Chondrocyte (in vitro differentiated cells): Measurements from ENCODE around the gene TMIGD3. TPM values are rescaled to one million over a fixed set of nuclear protein-coding genes. Genes with fewer than 3 reads are reported as not detected.

Source experiments
- DNase-seq: peaks from one replicate; pipeline ENCODE4 v3.0.0; 2021; ENCODE audit warnings: mixed read lengths, low spot score
- H3K27ac Mint-ChIP-seq: one replicate; pipeline ENCODE4 v1.8.0; 2021; ENCODE audit warnings: mild to moderate bottlenecking, moderate library complexity, mixed read lengths; ENCODE audit not compliant: unreplicated experiment
- H3K27me3 Mint-ChIP-seq: 2 replicates; pipeline ENCODE4 v1.8.0; 2021; ENCODE audit warnings: low read depth, mixed read lengths
- H3K36me3 Mint-ChIP-seq: 2 replicates; pipeline ENCODE4 v1.8.0; 2021; ENCODE audit warnings: low read depth, mixed read lengths
- H3K4me1 Mint-ChIP-seq: 2 replicates; pipeline ENCODE4 v1.8.0; 2021; ENCODE audit warnings: low read depth, mild to moderate bottlenecking, mixed read lengths
- H3K4me3 Mint-ChIP-seq: one replicate; pipeline ENCODE4 v1.8.0; 2021; ENCODE audit warnings: mild to moderate bottlenecking, moderate library complexity, mixed read lengths; ENCODE audit not compliant: unreplicated experiment
- H3K9me3 Mint-ChIP-seq: 2 replicates; pipeline ENCODE4 v1.8.0; 2021; ENCODE audit warnings: low read depth, mixed read lengths
- CTCF ChIP-seq: fragments of 200-600 bp; sonication (generic); IDR thresholded peaks from 2 replicates; pipeline ENCODE4 v1.5.0; 2021; ENCODE audit warnings: antibody characterized with exemption, mild to moderate bottlenecking, moderate library complexity
- total RNA-seq: library from RNA; stranded (reverse); gene quantifications from 3 replicates; pipeline ENCODE4 v1.2.1, GENCODE V29; 2021

Gene TMIGD3
- total RNA-seq, 1 donor from 2014 or later, result not detected

GRCh38 chr1:111520053-111520452 lies 16.6 kb upstream of the TMIGD3 start:
- Mint-ChIP-seq H3K4me3 (no peak overlapping the region), H3K27ac (no peak overlapping the region), H3K36me3 (peaks cover 2% of the 10 kb centered on the region), H3K4me1 (no peaks in the 10 kb centered on the region), H3K9me3 (peaks cover 3% of the 10 kb centered on the region), H3K27me3 (no peaks in the 10 kb centered on the region)
- DNase-seq, result no peak
- no peak for TF ChIP-seq CTCF

- no peaks in the 10 kb centered on the region for H3K4me1 Mint-ChIP-seq
- TF ChIP-seq CTCF, result no peak
- no peaks in the 10 kb centered on the region for H3K27me3 Mint-ChIP-seq
Observed at GRCh38 chr1:111517469-111518225, 14.2 kb upstream of the TMIGD3 start.

GRCh38 chr1:111516005-111516535 lies 12.6 kb upstream of the TMIGD3 start:
- no peak for DNase-seq
- Mint-ChIP-seq H3K27me3 (no peaks in the 10 kb centered on the region), H3K27ac (no peak overlapping the region), H3K9me3 (no peaks in the 10 kb centered on the region), H3K36me3 (no peaks in the 10 kb centered on the region), H3K4me1 (no peaks in the 10 kb centered on the region), H3K4me3 (no peak overlapping the region)
- TF ChIP-seq CTCF, result peak; percentile 27

More at GRCh38 chr1:111517469-111518225, 14.2 kb upstream of the TMIGD3 start:
- Mint-ChIP-seq H3K4me3 (no peak overlapping the region), H3K9me3 (no peaks in the 10 kb centered on the region), H3K27ac (no peak overlapping the region), H3K36me3 (no peaks in the 10 kb centered on the region)
- no peak for DNase-seq

- no peaks in the 10 kb centered on the region for H3K36me3 Mint-ChIP-seq
- TF ChIP-seq CTCF, result no peak
- H3K27me3 Mint-ChIP-seq, result no peaks in the 10 kb centered on the region
- no peaks in the 10 kb centered on the region for H3K4me1 Mint-ChIP-seq
- no peaks in the 10 kb centered on the region for H3K9me3 Mint-ChIP-seq
- no peak overlapping the region for H3K27ac Mint-ChIP-seq
- no peak for DNase-seq
- no peak overlapping the region for H3K4me3 Mint-ChIP-seq
Observed at GRCh38 chr1:111515291-111516004, 12.0 kb upstream of the TMIGD3 start.

- Mint-ChIP-seq H3K4me3 (no peak overlapping the region), H3K9me3 (no peaks in the 10 kb centered on the region), H3K36me3 (no peaks in the 10 kb centered on the region), H3K27me3 (no peaks in the 10 kb centered on the region), H3K27ac (no peak overlapping the region), H3K4me1 (peaks cover 1% of the 10 kb centered on the region)
- no peak for TF ChIP-seq CTCF
- DNase-seq, result no peak
Observed at GRCh38 chr1:111513410-111514020, 10.1 kb upstream of the TMIGD3 start.
